Measurements from ENCODE around the gene CP.

Gene CP

DNA sequence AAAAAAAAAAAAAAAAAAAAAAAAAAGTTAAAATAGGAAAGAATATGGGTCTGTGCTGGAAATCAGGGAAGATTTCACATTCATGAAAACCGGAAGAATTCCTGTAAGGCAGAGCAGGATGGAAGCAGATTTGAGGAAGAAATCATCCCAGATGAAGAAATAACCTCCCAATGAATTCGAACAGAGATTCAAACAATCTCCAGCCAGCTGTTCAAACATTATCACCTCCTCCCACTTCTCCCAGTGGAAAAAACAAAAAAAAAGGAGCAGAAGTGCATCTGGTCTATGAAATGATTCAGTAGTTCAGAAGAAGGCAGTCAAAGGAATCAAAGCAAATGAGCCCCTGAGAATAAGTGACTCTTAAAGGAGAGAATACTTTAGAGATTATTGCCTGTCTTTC lies 33.1 kb downstream of the CP start:
- H3K4me3 ChIP-seq (replicated peaks; ENCODE audit: low read depth, low read length) = no peak overlapping the region
- TF ChIP-seq, protein P1, sequence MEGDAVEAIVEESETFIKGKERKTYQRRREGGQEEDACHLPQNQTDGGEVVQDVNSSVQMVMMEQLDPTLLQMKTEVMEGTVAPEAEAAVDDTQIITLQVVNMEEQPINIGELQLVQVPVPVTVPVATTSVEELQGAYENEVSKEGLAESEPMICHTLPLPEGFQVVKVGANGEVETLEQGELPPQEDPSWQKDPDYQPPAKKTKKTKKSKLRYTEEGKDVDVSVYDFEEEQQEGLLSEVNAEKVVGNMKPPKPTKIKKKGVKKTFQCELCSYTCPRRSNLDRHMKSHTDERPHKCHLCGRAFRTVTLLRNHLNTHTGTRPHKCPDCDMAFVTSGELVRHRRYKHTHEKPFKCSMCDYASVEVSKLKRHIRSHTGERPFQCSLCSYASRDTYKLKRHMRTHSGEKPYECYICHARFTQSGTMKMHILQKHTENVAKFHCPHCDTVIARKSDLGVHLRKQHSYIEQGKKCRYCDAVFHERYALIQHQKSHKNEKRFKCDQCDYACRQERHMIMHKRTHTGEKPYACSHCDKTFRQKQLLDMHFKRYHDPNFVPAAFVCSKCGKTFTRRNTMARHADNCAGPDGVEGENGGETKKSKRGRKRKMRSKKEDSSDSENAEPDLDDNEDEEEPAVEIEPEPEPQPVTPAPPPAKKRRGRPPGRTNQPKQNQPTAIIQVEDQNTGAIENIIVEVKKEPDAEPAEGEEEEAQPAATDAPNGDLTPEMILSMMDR (IDR thresholded peaks at IDR 0.05; ENCODE audit: low read depth, low read length, missing control alignments) = no peak

DNA sequence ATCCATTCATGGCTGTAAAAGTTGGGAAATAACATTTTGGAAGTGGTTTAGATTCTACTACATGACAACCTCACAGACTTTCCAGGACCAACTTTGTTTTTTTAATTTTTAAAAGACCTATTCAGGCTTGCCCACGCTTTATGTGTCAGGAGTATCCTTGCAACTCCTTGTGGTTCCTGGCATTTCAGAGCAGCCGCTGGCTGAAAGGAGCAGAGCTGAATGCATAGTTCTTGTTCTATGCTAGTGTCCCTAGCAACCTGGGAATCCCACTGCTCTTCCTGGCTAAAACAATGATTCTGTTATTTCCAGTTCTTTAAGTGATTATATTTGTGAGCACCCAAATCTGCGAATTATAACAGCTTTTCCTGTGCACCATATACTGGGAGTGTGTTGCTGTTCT lies 34.9 kb downstream of the CP start:
- DNase-seq (ENCODE audit: extremely low read depth, low read depth) = no peak
- TF ChIP-seq, protein P1 (IDR thresholded peaks at IDR 0.05; ENCODE audit: low read depth, low read length, missing control alignments) = no peak
- no peak overlapping the region for H3K4me3 ChIP-seq (replicated peaks; ENCODE audit: low read depth, low read length)

More for the DNA sequence above, 33.1 kb downstream of the CP start:
- no peak for DNase-seq (ENCODE audit: extremely low read depth, low read depth)

DNA sequence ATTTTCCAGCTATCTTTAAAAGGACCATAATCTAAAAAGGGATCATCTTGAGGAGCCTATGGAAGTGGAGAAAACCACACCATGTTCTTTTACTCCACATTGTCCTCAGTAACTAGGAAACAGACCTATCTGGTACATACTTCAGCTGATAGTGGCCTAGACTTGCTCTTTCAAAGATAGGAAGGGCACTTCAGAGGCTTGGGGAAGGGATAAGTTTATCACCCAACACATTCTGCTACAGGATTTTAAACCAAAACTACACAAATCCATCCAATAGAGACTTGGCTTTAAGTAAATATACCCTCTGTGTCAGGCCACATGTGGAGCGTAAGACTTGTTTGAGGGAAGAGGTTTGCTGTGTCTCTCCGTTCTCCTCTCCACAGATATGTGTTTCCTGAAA lies 35.4 kb downstream of the CP start:
- TF ChIP-seq, protein P1 (IDR thresholded peaks at IDR 0.05; ENCODE audit: low read depth, low read length, missing control alignments) = no peak
- no peak overlapping the region for H3K4me3 ChIP-seq (replicated peaks; ENCODE audit: low read depth, low read length)
- DNase-seq (ENCODE audit: extremely low read depth, low read depth) = no peak

DNA sequence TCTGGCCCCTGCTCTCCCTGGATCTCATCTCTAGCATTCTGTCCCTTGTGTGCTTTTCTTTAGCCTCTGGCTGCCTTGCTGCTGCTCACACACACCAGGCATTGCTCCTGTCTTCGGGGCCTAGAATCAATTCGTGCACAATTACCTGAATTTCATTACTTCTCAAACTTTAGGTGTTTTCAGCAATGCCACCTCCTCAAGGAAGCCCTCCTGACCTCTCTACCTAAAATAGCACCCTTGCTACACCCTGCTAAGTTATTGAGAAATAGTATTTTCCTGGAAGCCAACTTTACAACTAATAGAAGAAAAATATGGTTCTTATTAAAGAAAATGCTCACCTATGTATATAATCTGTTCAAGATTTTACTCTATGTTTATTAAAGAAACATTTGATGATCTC lies 40.4 kb downstream of the CP start:
- no peak for DNase-seq (ENCODE audit: extremely low read depth, low read depth)
- TF ChIP-seq, protein P1 (IDR thresholded peaks at IDR 0.05; ENCODE audit: low read depth, low read length, missing control alignments) = no peak
- no peak overlapping the region for H3K4me3 ChIP-seq (replicated peaks; ENCODE audit: low read depth, low read length)

DNA sequence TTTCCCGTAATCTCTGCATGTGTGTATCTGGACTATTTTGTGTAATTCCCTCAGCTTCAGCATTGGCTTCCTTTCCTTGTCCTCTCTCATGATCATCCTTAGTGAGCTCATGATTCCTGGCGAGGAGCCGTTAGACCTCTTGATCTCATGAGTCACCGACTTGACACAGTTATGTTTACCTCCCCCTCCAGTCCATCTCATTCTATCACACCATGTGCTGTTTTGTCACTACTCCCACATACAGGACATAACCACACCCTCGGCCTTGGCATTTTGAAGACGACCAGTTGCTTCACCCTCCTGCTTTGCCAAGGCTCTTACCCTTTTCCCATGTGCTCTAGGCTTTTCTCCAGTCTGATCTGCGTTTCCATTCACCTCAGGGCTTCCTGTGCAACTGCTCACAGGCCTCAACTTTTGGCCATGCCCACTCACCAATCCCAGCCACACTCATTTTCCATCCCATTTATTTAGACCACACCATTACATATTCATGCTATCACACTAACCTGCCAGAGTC lies 41.5 kb downstream of the CP start:
- no peak overlapping the region for H3K4me3 ChIP-seq (replicated peaks; ENCODE audit: low read depth, low read length)
- TF ChIP-seq, protein P1 (IDR thresholded peaks at IDR 0.05; ENCODE audit: low read depth, low read length, missing control alignments) = no peak
- DNase-seq (ENCODE audit: extremely low read depth, low read depth) = peak; percentile 99

DNA sequence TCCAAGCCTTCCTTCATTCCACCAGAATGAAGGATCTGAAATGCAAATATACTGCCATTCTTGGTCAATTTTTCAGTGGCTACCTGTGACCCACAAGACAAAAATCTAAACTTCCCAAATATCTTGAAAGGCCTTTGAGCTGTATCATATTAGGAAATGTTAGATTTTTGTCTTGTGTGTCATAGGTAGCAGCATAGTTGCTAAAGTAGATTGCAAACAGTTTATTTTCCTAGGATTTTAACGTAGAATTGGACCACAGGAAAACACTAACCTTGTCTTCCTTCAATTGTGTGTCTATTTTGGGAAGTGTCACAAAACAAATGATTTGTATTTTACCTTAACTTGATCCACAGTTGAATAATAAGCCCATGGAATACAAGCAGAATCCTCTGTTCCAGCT lies 42.4 kb downstream of the CP start:
- no peak overlapping the region for H3K4me3 ChIP-seq (replicated peaks; ENCODE audit: low read depth, low read length)
- TF ChIP-seq, protein P1 (IDR thresholded peaks at IDR 0.05; ENCODE audit: low read depth, low read length, missing control alignments) = no peak
- DNase-seq (ENCODE audit: extremely low read depth, low read depth) = no peak

DNA sequence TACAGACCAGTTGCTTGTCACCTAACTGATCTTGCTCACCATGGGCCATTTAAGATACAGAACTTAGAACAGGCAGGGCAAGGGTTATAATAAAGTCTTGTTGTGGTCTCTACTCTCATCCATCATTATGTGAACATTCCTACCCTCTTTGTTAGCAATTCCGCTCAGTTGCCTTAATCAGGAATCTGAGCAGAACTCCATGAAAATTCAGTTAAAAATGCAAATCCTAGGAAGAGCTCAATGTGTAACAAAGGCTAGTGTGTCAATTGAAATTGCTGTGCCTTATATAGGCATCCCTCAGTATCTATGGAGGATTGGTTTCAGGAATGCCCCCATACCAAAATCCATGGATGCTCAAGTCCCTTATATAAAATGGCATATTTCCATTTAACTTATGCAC lies 44.5 kb downstream of the CP start:
- TF ChIP-seq, protein P1 (IDR thresholded peaks at IDR 0.05; ENCODE audit: low read depth, low read length, missing control alignments) = no peak
- DNase-seq (ENCODE audit: extremely low read depth, low read depth) = no peak
- H3K4me3 ChIP-seq (replicated peaks; ENCODE audit: low read depth, low read length) = no peak overlapping the region
